ENCODE data around the gene ATN1. TPM values are rescaled to one million over a fixed set of nuclear protein-coding genes. Genes with fewer than 3 reads are reported as not detected.

The ATN1 gene
- total RNA-seq, 4 donors from 2014 or later = 53.3 to 100 (median 84.9) TPM

DNA sequence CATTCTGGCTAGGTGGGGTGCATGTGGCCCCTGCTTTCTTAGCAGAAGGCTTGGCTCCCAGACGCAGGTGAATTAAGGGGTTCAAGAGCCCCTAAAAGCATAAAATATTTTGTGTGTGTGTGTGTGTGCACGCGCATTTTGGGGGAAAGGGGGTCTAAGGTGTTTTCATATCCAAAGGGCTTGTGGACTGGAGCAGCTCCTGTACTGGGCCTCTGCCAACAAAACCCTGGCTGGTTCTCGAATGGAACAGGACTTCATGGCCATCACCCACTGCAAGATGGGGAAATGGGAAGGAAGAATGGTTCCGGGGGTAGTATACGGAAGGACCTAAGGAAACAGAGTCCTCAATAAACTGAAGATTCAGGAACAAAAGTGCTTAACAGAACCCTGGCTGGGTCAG is 3.9 kb upstream of the ATN1 start:
- Histone ChIP-seq H3K4me3 (replicated peaks in 1 of 3) (no peak overlapping the region), H3K36me3 (no peaks in the 10 kb centered on the region), H3K27ac (peak overlapping the region; percentile 93 to 99 (median 98)), H3K4me1 (peaks cover 25 to 32% of the 10 kb centered on the region in 2 donors), H3K27me3 (no peaks in the 10 kb centered on the region), H3K9me3 (no peaks in the 10 kb centered on the region)
- intact Hi-C loops (cut with DNase I) = no loop called here
- no peak for TF ChIP-seq POLR2A (IDR thresholded peaks at IDR 0.05)
- TF ChIP-seq, protein P1, sequence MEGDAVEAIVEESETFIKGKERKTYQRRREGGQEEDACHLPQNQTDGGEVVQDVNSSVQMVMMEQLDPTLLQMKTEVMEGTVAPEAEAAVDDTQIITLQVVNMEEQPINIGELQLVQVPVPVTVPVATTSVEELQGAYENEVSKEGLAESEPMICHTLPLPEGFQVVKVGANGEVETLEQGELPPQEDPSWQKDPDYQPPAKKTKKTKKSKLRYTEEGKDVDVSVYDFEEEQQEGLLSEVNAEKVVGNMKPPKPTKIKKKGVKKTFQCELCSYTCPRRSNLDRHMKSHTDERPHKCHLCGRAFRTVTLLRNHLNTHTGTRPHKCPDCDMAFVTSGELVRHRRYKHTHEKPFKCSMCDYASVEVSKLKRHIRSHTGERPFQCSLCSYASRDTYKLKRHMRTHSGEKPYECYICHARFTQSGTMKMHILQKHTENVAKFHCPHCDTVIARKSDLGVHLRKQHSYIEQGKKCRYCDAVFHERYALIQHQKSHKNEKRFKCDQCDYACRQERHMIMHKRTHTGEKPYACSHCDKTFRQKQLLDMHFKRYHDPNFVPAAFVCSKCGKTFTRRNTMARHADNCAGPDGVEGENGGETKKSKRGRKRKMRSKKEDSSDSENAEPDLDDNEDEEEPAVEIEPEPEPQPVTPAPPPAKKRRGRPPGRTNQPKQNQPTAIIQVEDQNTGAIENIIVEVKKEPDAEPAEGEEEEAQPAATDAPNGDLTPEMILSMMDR (IDR thresholded peaks at IDR 0.05) = no peak
- no peak for DNase-seq
- 50 to 58% methylated on average over 6 of the region's 6 CpGs for WGBS, 2 donors

DNA sequence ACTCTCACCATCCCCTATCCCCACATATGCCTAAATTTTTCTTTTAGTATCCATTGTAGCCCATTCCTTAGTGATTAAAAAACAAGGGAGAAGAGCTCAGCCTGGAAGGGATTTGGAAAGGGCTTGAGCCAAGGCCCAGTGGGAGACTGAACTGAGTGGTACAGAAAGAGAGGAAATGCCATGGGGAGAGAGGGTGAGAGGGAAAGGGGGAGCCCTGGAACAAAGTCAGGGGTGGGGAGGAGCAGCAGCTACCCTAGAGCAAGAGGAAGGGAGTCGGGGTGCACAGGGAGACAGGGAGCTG is 2.6 kb upstream of the ATN1 start:
- WGBS, 2 donors = 6 to 13% methylated on average over 1 of the region's 1 CpG
- no peak for DNase-seq
- Histone ChIP-seq H3K36me3 (no peaks in the 10 kb centered on the region), H3K9me3 (no peaks in the 10 kb centered on the region), H3K4me1 (peaks cover 36 to 44% of the 10 kb centered on the region in 2 donors), H3K4me3 (replicated peaks in 1 of 3) (no peak overlapping the region), H3K27ac (peak overlapping the region; percentile 93 to 99 (median 98)), H3K27me3 (no peaks in the 10 kb centered on the region)
- intact Hi-C loops (cut with DNase I) = no loop called here
- TF ChIP-seq, protein P1 (IDR thresholded peaks at IDR 0.05) = no peak
- no peak for TF ChIP-seq POLR2A (IDR thresholded peaks at IDR 0.05)

DNA sequence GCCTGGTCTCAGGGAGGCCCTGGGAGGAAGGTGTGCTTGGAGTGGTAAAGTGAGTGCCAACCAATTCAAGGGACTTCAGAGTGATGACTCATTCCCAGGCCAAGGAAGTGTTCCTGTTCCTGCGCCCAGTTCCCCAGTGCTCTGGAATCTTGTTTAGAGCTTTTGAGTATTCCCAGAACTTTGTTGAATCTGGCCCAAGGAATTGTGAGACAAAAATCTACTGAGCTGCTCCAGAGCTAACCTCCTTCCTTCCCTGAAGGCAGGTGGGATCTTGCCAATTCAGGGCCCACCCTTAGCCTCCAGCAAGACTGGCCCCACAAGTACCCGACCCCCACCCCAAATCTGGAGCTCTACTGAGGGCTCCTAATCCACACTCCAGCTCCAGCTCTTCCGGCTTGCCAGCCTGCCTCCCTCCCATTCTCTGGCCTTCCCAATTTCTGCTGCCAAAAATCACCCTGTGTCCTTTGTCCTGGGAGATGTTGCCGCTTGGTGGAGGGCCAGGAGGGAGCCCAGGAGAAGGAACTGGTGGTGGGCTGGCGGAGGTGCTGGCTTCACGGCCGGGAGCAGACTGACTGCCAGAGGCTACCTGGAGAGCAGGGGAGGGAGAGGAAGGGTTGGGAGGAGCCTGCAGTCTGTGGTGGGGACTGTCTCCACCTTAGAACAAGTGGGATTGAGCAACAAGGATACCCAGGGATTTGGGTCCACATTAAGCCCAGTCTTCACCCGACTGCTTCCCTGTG is 2.0 kb upstream of the ATN1 start:
- WGBS, 2 donors = 9 to 14% methylated on average over 8 of the region's 8 CpGs
- H3K4me1 ChIP-seq = peaks cover 39 to 46% of the 10 kb centered on the region in 2 donors
- DNase-seq = peak; percentile 81 to 82
- H3K9me3 ChIP-seq = no peaks in the 10 kb centered on the region
- H3K36me3 ChIP-seq = no peaks in the 10 kb centered on the region
- H3K27me3 ChIP-seq = no peaks in the 10 kb centered on the region
- TF ChIP-seq POLR2A (IDR thresholded peaks at IDR 0.05) = peak in 1 of 2 donors; percentile 72
- TF ChIP-seq, protein P1 (IDR thresholded peaks at IDR 0.05) = peak in 1 of 6 experiments; percentile 24
- peak overlapping the region; percentile 93 to 99 (median 98) for H3K27ac ChIP-seq
- H3K4me3 ChIP-seq (replicated peaks in 1 of 3) = peak overlapping the region in 2 of 3 donors; percentile 8 to 79
- intact Hi-C loops (cut with DNase I) = no loop called here

DNA sequence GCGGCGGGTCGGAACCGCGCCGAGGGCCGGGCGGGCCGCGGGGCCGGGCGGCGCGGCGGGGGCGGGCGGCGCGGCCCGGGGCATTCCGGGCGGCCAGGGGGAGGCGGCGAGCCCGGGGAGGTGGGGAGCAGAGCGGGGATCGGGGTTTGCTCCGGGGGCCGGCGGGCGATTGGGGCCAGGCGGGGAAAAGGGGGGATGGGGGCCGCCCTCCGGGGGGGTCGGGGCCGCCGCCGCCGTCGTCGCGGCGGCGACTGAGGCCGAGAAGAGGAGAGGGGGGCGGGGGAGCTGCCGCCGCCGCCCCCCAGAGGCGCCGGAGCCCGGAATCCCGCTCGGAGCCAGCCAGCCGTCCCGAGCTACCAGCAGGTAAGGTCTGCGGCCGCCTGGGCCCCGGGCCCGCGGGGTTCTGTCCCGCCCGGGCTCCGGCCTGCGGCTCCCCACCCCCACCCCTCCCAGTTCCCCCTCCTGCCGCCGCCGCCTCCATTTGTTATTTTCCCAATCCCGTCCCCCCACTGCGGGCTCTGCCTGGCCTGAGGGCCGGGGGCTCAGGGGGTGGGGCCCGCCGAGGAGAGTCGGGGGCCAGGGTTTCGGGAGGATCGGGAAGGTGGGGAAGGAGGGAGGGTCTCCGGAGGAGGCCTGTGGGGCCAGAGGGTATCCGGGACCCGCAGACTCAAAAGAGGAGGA is 403 bp downstream of the ATN1 start:
- Histone ChIP-seq H3K9me3 (no peaks in the 10 kb centered on the region), H3K4me3 (replicated peaks in 1 of 3) (peak overlapping the region; percentile 54 to 97 (median 79)), H3K27me3 (no peaks in the 10 kb centered on the region), H3K36me3 (no peaks in the 10 kb centered on the region), H3K27ac (peak overlapping the region; percentile 97 to 98 (median 97)), H3K4me1 (peaks cover 42 to 58% of the 10 kb centered on the region in 2 donors)
- peak; percentile 48 to 49 for DNase-seq
- 1 to 2% methylated on average over 14 of the region's 79 CpGs for WGBS, 2 donors
- intact Hi-C loops (cut with DNase I) = no loop called here
- TF ChIP-seq POLR2A (IDR thresholded peaks at IDR 0.05) = no peak
- TF ChIP-seq, protein P1 (IDR thresholded peaks at IDR 0.05) = no peak
